HepG2 (cell line): ENCODE results near the gene ATAD1. TPM values are rescaled to one million over a fixed set of nuclear protein-coding genes. Genes with fewer than 3 reads are reported as not detected.

Experiments used
- ARNT ChIP-seq: fragments of 450-650 bp; IDR thresholded peaks from 2 replicates; pipeline ENCODE4 v1.6.1; 2017
- DR1 ChIP-seq: sonication (generic); formaldehyde crosslinking; IDR thresholded peaks from 2 replicates; pipeline ENCODE4 v1.8.0; 2021; ENCODE audit warnings: mild to moderate bottlenecking, missing genetic modification reagents, inconsistent platforms
- GLI4 ChIP-seq: sonication (generic); formaldehyde crosslinking; IDR thresholded peaks from 2 replicates; pipeline ENCODE4 v1.5.1; 2020; ENCODE audit warnings: missing genetic modification reagents, mild to moderate bottlenecking, moderate library complexity, borderline replicate concordance
- HDAC2 ChIP-seq: sonication (generic); formaldehyde crosslinking; IDR thresholded peaks from 2 replicates; pipeline ENCODE4 v1.4.0; 2020; ENCODE audit warnings: missing genetic modification reagents
- NCOA2 ChIP-seq: sonication (generic); formaldehyde crosslinking; IDR thresholded peaks from 2 replicates; pipeline ENCODE4 v1.8.0; 2022; ENCODE audit warnings: inconsistent platforms
- NFKB2 ChIP-seq: sonication (generic); formaldehyde crosslinking; IDR thresholded peaks from 2 replicates; pipeline ENCODE4 v1.4.0; 2020; ENCODE audit warnings: missing genetic modification reagents, borderline replicate concordance
- PHF21A ChIP-seq: sonication (generic); formaldehyde crosslinking; IDR thresholded peaks from 2 replicates; pipeline ENCODE4 v1.5.0; 2020; ENCODE audit warnings: mild to moderate bottlenecking, missing genetic modification reagents
- PLSCR1 ChIP-seq: sonication (generic); formaldehyde crosslinking; IDR thresholded peaks from 2 replicates; pipeline ENCODE4 v1.5.0; 2020; ENCODE audit warnings: missing genetic modification reagents, mild to moderate bottlenecking, borderline replicate concordance
- PPARG ChIP-seq: conservative IDR thresholded peaks from 2 replicates; pipeline ENCODE4 v1.6.1; 2016; ENCODE audit warnings: missing biosample characterization, missing genetic modification reagents
- SMAD9 ChIP-seq: sonication (generic); formaldehyde crosslinking; IDR thresholded peaks from 2 replicates; pipeline ENCODE4 v1.5.1; 2020; ENCODE audit warnings: mild to moderate bottlenecking, missing genetic modification reagents
- SMYD3 ChIP-seq: sonication (generic); formaldehyde crosslinking; IDR thresholded peaks from 2 replicates; pipeline ENCODE4 v1.8.1; 2023; ENCODE audit warnings: mild to moderate bottlenecking, missing genetic modification reagents
- TBX2 ChIP-seq: sonication (generic); formaldehyde crosslinking; IDR thresholded peaks from 2 replicates; pipeline ENCODE4 v1.5.0; 2020; ENCODE audit warnings: missing genetic modification reagents, mild to moderate bottlenecking, borderline replicate concordance
- U2AF1 ChIP-seq: fragments of 200-400 bp; formaldehyde crosslinking; optimal IDR thresholded peaks from 2 replicates; pipeline ENCODE3; 2017; ENCODE audit warnings: mild to moderate bottlenecking, low read depth, low read length
- ZBTB38 ChIP-seq: sonication (generic); formaldehyde crosslinking; IDR thresholded peaks from 2 replicates; pipeline ENCODE4 v1.5.1; 2020; ENCODE audit warnings: mild to moderate bottlenecking, missing genetic modification reagents
- ZIK1 ChIP-seq: sonication (generic); formaldehyde crosslinking; IDR thresholded peaks from 2 replicates; pipeline ENCODE4 v1.5.0; 2020; ENCODE audit warnings: mild to moderate bottlenecking, low read depth, missing genetic modification reagents, borderline replicate concordance
- ZNF180 ChIP-seq: sonication (generic); formaldehyde crosslinking; IDR thresholded peaks from 2 replicates; pipeline ENCODE4 v1.4.0; 2020; ENCODE audit warnings: low read depth, missing genetic modification reagents, borderline replicate concordance
- ZNF337 ChIP-seq: sonication (generic); formaldehyde crosslinking; IDR thresholded peaks from 2 replicates; pipeline ENCODE4 v1.5.1; 2020; ENCODE audit warnings: missing genetic modification reagents, low read depth, mild to moderate bottlenecking, borderline replicate concordance
- ZNF446 ChIP-seq: sonication (generic); formaldehyde crosslinking; IDR thresholded peaks from 2 replicates; pipeline ENCODE4 v1.5.0; 2020; ENCODE audit warnings: mild to moderate bottlenecking, missing genetic modification reagents
- ZNF564 ChIP-seq: sonication (generic); formaldehyde crosslinking; IDR thresholded peaks from 2 replicates; pipeline ENCODE4 v1.8.1; 2023; ENCODE audit warnings: mild to moderate bottlenecking, missing genetic modification reagents
- polyA plus RNA-seq, 8 experiments: library from polyadenylated mRNA; depleted of rRNA in 3 of 8; stranded (reverse) in 7 of 8; unstranded in 1 of 8; fragments of >200 nt; fragmentation: Illumina TruSeq in 4 of 8; extraction: Trizol in 4 of 8; gene quantifications; 2 replicates each; pipeline versions ENCODE4 v1.2.1 to v1.2.3, GENCODE V29; 2011 to 2016; ENCODE audit warnings: low read depth in 4 of 8, missing spikeins in 1 of 8, mixed read lengths in 1 of 8; ENCODE audit not compliant: insufficient read depth in 1 of 8
- total RNA-seq, 5 experiments: library from RNA; depleted of rRNA; stranded (reverse); fragments of >200 nt; fragmentation: Illumina TruSeq; extraction: Trizol; gene quantifications; 2 replicates each; pipeline ENCODE4 v1.2.3, GENCODE V29; 2016; ENCODE audit warnings: low read depth in 1 of 5
- TF ChIP-seq, protein P1 (sequence below): sonication (generic); formaldehyde crosslinking; IDR thresholded peaks from 2 replicates; pipeline ENCODE4 v1.8.0; 2022; ENCODE audit warnings: missing genetic modification reagents, mild to moderate bottlenecking, inconsistent platforms, borderline replicate concordance
- TF ChIP-seq, protein P2 (sequence below), 2 experiments: sonication (generic) in 1 of 2; formaldehyde crosslinking in 1 of 2; IDR thresholded peaks; 2 replicates each; pipeline versions ENCODE4 v1.6.1 to v1.9.0; 2014 to 2022; ENCODE audit warnings: antibody characterized with exemption in 1 of 2, borderline replicate concordance in 1 of 2, inconsistent platforms in 1 of 2, low read depth in 1 of 2, missing genetic modification reagents in 1 of 2

The ATAD1 gene
- total and polyA plus RNA-seq, 2 of the 13 experiments (the other 11 are each of a cell fraction or from before 2014, with no cell fraction given): 14.9 to 28.2 TPM

DNA sequence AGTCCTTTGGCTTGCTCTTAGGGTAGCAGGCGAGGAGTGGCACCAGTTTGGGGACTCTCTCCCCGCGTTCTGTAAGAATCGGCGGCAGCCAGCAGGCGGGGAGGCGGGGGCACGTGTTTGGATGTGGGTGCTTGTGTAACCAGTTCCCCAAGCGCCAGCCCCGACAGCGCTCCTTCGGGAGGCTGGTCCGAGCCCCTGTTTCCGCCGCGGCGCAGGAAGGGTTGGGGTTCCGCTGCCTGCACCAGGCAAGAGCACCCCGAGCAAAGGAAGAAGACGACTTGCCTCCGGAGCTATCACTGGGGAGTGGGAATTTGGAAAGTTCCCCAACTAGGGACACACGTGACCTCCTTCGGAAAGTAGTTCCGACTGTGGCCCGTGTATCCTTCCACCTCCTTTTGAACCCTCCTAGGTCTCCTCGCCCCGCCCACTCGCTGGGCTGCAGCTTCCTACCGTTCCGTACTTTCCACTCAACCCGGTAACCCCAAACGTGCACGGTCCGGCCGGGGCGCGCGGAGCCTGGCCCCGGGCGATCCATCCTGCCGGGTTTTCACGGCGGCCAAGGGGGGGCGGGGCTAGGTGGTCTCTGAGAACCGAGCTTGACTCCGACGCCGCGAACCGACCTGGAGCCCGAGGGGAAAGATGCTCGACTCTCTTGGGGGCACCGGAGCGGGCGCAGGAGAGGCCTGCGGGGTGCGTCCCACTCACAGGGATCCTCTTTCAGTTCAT is 44.1 kb upstream of the ATAD1 start (continued):
- TF ChIP-seq ZBTB38 (CRISPR knock-in tag): peak; percentile 49; the same call in 1 of the 2 replicates
- TF ChIP-seq NFKB2 (CRISPR knock-in tag): peak; percentile 84; the same call in 1 of the 2 replicates
- no peak for TF ChIP-seq SMAD9 (CRISPR knock-in tag)
- peak; percentile 51; the same call in 1 of the 2 replicates for TF ChIP-seq ZNF564 (CRISPR knock-in tag)
- peak; percentile 86; the same call in 1 of the 2 replicates for TF ChIP-seq ZNF337
- TF ChIP-seq HDAC2 (CRISPR knock-in tag): peak; percentile 93
- TF ChIP-seq TBX2 (CRISPR knock-in tag): peak; percentile 54; the same call in 1 of the 2 replicates
- TF ChIP-seq, protein P1, sequence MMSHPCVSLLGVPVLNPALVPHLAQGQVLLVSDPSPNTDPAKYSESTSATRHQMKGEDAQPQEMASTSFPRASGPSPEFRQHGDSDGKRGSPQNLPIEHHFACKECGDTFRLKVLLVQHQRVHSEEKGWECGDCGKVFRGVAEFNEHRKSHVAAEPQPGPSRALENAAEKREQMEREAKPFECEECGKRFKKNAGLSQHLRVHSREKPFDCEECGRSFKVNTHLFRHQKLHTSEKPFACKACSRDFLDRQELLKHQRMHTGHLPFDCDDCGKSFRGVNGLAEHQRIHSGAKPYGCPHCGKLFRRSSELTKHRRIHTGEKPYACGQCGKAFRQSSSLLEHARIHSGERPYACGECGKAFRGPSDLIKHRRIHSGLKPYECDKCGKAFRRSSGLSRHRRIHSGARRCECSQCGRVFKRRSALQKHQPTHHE (CRISPR knock-in tag): peak; percentile 96
- peak; percentile 80 for TF ChIP-seq U2AF1
- TF ChIP-seq PPARG (CRISPR knock-in tag): peak; percentile 62
- no peak for TF ChIP-seq PLSCR1 (CRISPR knock-in tag)
- TF ChIP-seq GLI4 (CRISPR knock-in tag): peak; percentile 24; the same call in 1 of the 2 replicates
- no peak for TF ChIP-seq ARNT
- TF ChIP-seq ZIK1 (CRISPR knock-in tag): 0 out of 2 replicates have a peak, but pooled peaks have one; percentile 42
- peak; percentile 78 for TF ChIP-seq PHF21A (CRISPR knock-in tag)
- peak; percentile 33 for TF ChIP-seq ZNF446
- peak; percentile 68; the same call in 1 of the 2 replicates for TF ChIP-seq SMYD3 (CRISPR knock-in tag)
- TF ChIP-seq NCOA2: peak; percentile 60; the same call in 1 of the 2 replicates
- TF ChIP-seq DR1 (CRISPR knock-in tag): peak; percentile 94
- TF ChIP-seq, protein P2, sequence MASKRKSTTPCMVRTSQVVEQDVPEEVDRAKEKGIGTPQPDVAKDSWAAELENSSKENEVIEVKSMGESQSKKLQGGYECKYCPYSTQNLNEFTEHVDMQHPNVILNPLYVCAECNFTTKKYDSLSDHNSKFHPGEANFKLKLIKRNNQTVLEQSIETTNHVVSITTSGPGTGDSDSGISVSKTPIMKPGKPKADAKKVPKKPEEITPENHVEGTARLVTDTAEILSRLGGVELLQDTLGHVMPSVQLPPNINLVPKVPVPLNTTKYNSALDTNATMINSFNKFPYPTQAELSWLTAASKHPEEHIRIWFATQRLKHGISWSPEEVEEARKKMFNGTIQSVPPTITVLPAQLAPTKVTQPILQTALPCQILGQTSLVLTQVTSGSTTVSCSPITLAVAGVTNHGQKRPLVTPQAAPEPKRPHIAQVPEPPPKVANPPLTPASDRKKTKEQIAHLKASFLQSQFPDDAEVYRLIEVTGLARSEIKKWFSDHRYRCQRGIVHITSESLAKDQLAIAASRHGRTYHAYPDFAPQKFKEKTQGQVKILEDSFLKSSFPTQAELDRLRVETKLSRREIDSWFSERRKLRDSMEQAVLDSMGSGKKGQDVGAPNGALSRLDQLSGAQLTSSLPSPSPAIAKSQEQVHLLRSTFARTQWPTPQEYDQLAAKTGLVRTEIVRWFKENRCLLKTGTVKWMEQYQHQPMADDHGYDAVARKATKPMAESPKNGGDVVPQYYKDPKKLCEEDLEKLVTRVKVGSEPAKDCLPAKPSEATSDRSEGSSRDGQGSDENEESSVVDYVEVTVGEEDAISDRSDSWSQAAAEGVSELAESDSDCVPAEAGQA (IDR thresholded peaks at IDR 0.05; ENCODE audit: low read depth): peak; percentile 69
- TF ChIP-seq, protein P2 (CRISPR knock-in tag; IDR thresholded peaks at IDR 0.05; ENCODE audit: borderline replicate concordance): peak; percentile 50; the same call in 1 of the 2 replicates
- peak; percentile 58; the same call in 1 of the 2 replicates for TF ChIP-seq ZNF180
